ENCODE measurements around the gene PZP.
A peak's percentile ranks its signal among the peaks of the same experiment; 100 is the strongest.
"Not testable (repeated sequence)": the region's sequence is repeated elsewhere in the genome, so short reads cannot be mapped to it uniquely, and the experiment has no call there.

Gene PZP

GRCh38 chr12:9143137-9143536, 65.1 kb downstream of the PZP start:
- no peaks in the 10 kb centered on the region for H3K36me3 ChIP-seq (ENCODE audit: control insufficient read depth in 4 of 4, insufficient read depth in 4 of 4, low read length in 3 of 4)
- no peak overlapping the region for H3K27ac ChIP-seq (ENCODE audit: insufficient read depth in 1 of 2, low read depth in 1 of 2, low read length in 2 of 2, poor library complexity in 1 of 2, severe bottlenecking in 2 of 2)
- no peak for DNase-seq
- WGBS (ENCODE audit: insufficient coverage) = 100% methylated on average over 1 of the region's 2 CpGs
- no peaks in the 10 kb centered on the region for H3K27me3 ChIP-seq (replicated peaks in 2 of 5; ENCODE audit: control insufficient read depth in 4 of 5, insufficient read depth in 5 of 5, low read length in 4 of 5)
- POLR2A ChIA-PET = no interaction called here
- H3K9me3 ChIP-seq (ENCODE audit: control extremely low read depth in 1 of 5, control insufficient read depth in 4 of 5, insufficient read depth in 2 of 5, low read depth in 1 of 5, low read length in 4 of 5) = peaks cover 3 to 39% (median 6%) of the 10 kb centered on the region in 5 experiments
- CTCF ChIA-PET = no interaction called here
- no peak overlapping the region for H3K4me3 ChIP-seq (ENCODE audit: control insufficient read depth in 1 of 7, extremely low read depth in 1 of 7, insufficient read depth in 4 of 7, low read depth in 2 of 7, low read length in 6 of 7)
- H3K4me1 ChIP-seq (ENCODE audit: control extremely low read depth in 1 of 4, control insufficient read depth in 4 of 4, insufficient read depth in 4 of 4, low read length in 3 of 4) = no peaks in the 10 kb centered on the region

GRCh38 chr12:9139588-9140290, 68.5 kb downstream of the PZP start:
- H3K4me3 ChIP-seq (ENCODE audit: control insufficient read depth in 1 of 7, extremely low read depth in 1 of 7, insufficient read depth in 4 of 7, low read depth in 2 of 7, low read length in 6 of 7); H3K4me1 ChIP-seq (ENCODE audit: control extremely low read depth in 1 of 4, control insufficient read depth in 4 of 4, insufficient read depth in 4 of 4, low read length in 3 of 4); POLR2A ChIA-PET; CTCF ChIA-PET; H3K27me3 ChIP-seq (replicated peaks in 2 of 5; ENCODE audit: control insufficient read depth in 4 of 5, insufficient read depth in 5 of 5, low read length in 4 of 5); H3K27ac ChIP-seq (ENCODE audit: insufficient read depth in 1 of 2, low read depth in 1 of 2, low read length in 2 of 2, poor library complexity in 1 of 2, severe bottlenecking in 2 of 2); H3K36me3 ChIP-seq (ENCODE audit: control insufficient read depth in 4 of 4, insufficient read depth in 4 of 4, low read length in 3 of 4); DNase-seq: not testable (repeated sequence)
- 89% methylated on average over 1 of the region's 2 CpGs for WGBS (ENCODE audit: insufficient coverage)
- H3K9me3 ChIP-seq (ENCODE audit: control extremely low read depth in 1 of 5, control insufficient read depth in 4 of 5, insufficient read depth in 2 of 5, low read depth in 1 of 5, low read length in 4 of 5) = peaks cover 1 to 32% (median 6%) of the 10 kb centered on the region in 5 experiments

GRCh38 chr12:9135903-9136310, 72.3 kb downstream of the PZP start:
- H3K4me3 ChIP-seq (ENCODE audit: control insufficient read depth in 1 of 7, extremely low read depth in 1 of 7, insufficient read depth in 4 of 7, low read depth in 2 of 7, low read length in 6 of 7) = no peak overlapping the region
- no peaks in the 10 kb centered on the region for H3K36me3 ChIP-seq (ENCODE audit: control insufficient read depth in 4 of 4, insufficient read depth in 4 of 4, low read length in 3 of 4)
- H3K4me1 ChIP-seq (ENCODE audit: control extremely low read depth in 1 of 4, control insufficient read depth in 4 of 4, insufficient read depth in 4 of 4, low read length in 3 of 4) = no peaks in the 10 kb centered on the region
- no peak overlapping the region for H3K27ac ChIP-seq (ENCODE audit: insufficient read depth in 1 of 2, low read depth in 1 of 2, low read length in 2 of 2, poor library complexity in 1 of 2, severe bottlenecking in 2 of 2)
- peaks cover 0 to 17% (median 1%) of the 10 kb centered on the region in 5 experiments for H3K9me3 ChIP-seq (ENCODE audit: control extremely low read depth in 1 of 5, control insufficient read depth in 4 of 5, insufficient read depth in 2 of 5, low read depth in 1 of 5, low read length in 4 of 5)
- CTCF ChIA-PET = interaction anchor here (1.6 kb wide), 1 partner anchor 49 kb away, joined by 3 read pairs; no protein-coding TSS in a partner anchor
- no peak for DNase-seq
- 100% methylated on average over 2 of the region's 5 CpGs for WGBS (ENCODE audit: insufficient coverage)
- POLR2A ChIA-PET = interaction anchor here (0.6 kb wide), 1 partner anchor 333 kb away, joined by 3 read pairs; no protein-coding TSS in a partner anchor
- no peaks in the 10 kb centered on the region for H3K27me3 ChIP-seq (replicated peaks in 2 of 5; ENCODE audit: control insufficient read depth in 4 of 5, insufficient read depth in 5 of 5, low read length in 4 of 5)

GRCh38 chr12:9134981-9135628, 73.1 kb downstream of the PZP start:
- ChIA-PET POLR2A (no interaction called here), CTCF (interaction anchor here (0.8 to 1.6 kb wide), 2 partner anchors 29 to 48 kb away, joined by 3 read pairs; no protein-coding TSS in a partner anchor)
- Histone ChIP-seq H3K9me3 (ENCODE audit: control extremely low read depth in 1 of 5, control insufficient read depth in 4 of 5, insufficient read depth in 2 of 5, low read depth in 1 of 5, low read length in 4 of 5) (peaks cover 0 to 15% (median 1%) of the 10 kb centered on the region in 5 experiments), H3K36me3 (ENCODE audit: control insufficient read depth in 4 of 4, insufficient read depth in 4 of 4, low read length in 3 of 4) (peaks cover 0 to 3% (median 0%) of the 10 kb centered on the region in 4 experiments), H3K4me3 (ENCODE audit: control insufficient read depth in 1 of 7, extremely low read depth in 1 of 7, insufficient read depth in 4 of 7, low read depth in 2 of 7, low read length in 6 of 7) (no peak overlapping the region), H3K4me1 (ENCODE audit: control extremely low read depth in 1 of 4, control insufficient read depth in 4 of 4, insufficient read depth in 4 of 4, low read length in 3 of 4) (no peaks in the 10 kb centered on the region), H3K27ac (ENCODE audit: insufficient read depth in 1 of 2, low read depth in 1 of 2, low read length in 2 of 2, poor library complexity in 1 of 2, severe bottlenecking in 2 of 2) (no peak overlapping the region), H3K27me3 (replicated peaks in 2 of 5; ENCODE audit: control insufficient read depth in 4 of 5, insufficient read depth in 5 of 5, low read length in 4 of 5) (no peaks in the 10 kb centered on the region)
- peak in 2 of 3 donors; percentile 3 for DNase-seq
- WGBS (ENCODE audit: insufficient coverage) = 98% methylated on average over 15 of the region's 16 CpGs

- H3K27me3 ChIP-seq (replicated peaks in 2 of 5; ENCODE audit: control insufficient read depth in 4 of 5, insufficient read depth in 5 of 5, low read length in 4 of 5) = no peaks in the 10 kb centered on the region
- H3K9me3 ChIP-seq (ENCODE audit: control extremely low read depth in 1 of 5, control insufficient read depth in 4 of 5, insufficient read depth in 2 of 5, low read depth in 1 of 5, low read length in 4 of 5) = peaks cover 0 to 9% (median 0%) of the 10 kb centered on the region in 5 experiments
- ChIA-PET POLR2A (no interaction called here), CTCF (no interaction called here)
- WGBS (ENCODE audit: insufficient coverage) = no CpG with 5 or more reads among the region's 1 CpG
- no peaks in the 10 kb centered on the region for H3K4me1 ChIP-seq (ENCODE audit: control extremely low read depth in 1 of 4, control insufficient read depth in 4 of 4, insufficient read depth in 4 of 4, low read length in 3 of 4)
- H3K36me3 ChIP-seq (ENCODE audit: control insufficient read depth in 4 of 4, insufficient read depth in 4 of 4, low read length in 3 of 4) = peaks cover 0 to 3% (median under 1%) of the 10 kb centered on the region in 4 experiments
- DNase-seq = no peak
- no peak overlapping the region for H3K4me3 ChIP-seq (ENCODE audit: control insufficient read depth in 1 of 7, extremely low read depth in 1 of 7, insufficient read depth in 4 of 7, low read depth in 2 of 7, low read length in 6 of 7)
- H3K27ac ChIP-seq (ENCODE audit: insufficient read depth in 1 of 2, low read depth in 1 of 2, low read length in 2 of 2, poor library complexity in 1 of 2, severe bottlenecking in 2 of 2) = no peak overlapping the region
Measured at GRCh38 chr12:9133216-9133916, 74.8 kb downstream of the PZP start.

GRCh38 chr12:9132008-9132535, 76.1 kb downstream of the PZP start:
- ChIA-PET CTCF (no interaction called here), POLR2A (no interaction called here)
- H3K36me3 ChIP-seq (ENCODE audit: control insufficient read depth in 4 of 4, insufficient read depth in 4 of 4, low read length in 3 of 4) = peaks cover 0 to 7% (median 3%) of the 10 kb centered on the region in 4 experiments
- DNase-seq = no peak
- H3K27ac ChIP-seq (ENCODE audit: insufficient read depth in 1 of 2, low read depth in 1 of 2, low read length in 2 of 2, poor library complexity in 1 of 2, severe bottlenecking in 2 of 2) = no peak overlapping the region
- H3K27me3 ChIP-seq (replicated peaks in 2 of 5; ENCODE audit: control insufficient read depth in 4 of 5, insufficient read depth in 5 of 5, low read length in 4 of 5) = no peaks in the 10 kb centered on the region
- H3K4me3 ChIP-seq (ENCODE audit: control insufficient read depth in 1 of 7, extremely low read depth in 1 of 7, insufficient read depth in 4 of 7, low read depth in 2 of 7, low read length in 6 of 7) = no peak overlapping the region
- 91% methylated on average over 1 of the region's 1 CpG for WGBS (ENCODE audit: insufficient coverage)
- peaks cover 0 to 8% (median 2%) of the 10 kb centered on the region in 5 experiments for H3K9me3 ChIP-seq (ENCODE audit: control extremely low read depth in 1 of 5, control insufficient read depth in 4 of 5, insufficient read depth in 2 of 5, low read depth in 1 of 5, low read length in 4 of 5)
- no peaks in the 10 kb centered on the region for H3K4me1 ChIP-seq (ENCODE audit: control extremely low read depth in 1 of 4, control insufficient read depth in 4 of 4, insufficient read depth in 4 of 4, low read length in 3 of 4)
